ENCODE measurements around the gene SIVA1.

GRCh38 chr14:104752735-104753527 lies at the start of gene SIVA1:
- TF ChIP-seq KAT2B (IDR thresholded peaks at IDR 0.05; ENCODE audit: low read depth, low read length) = no peak
- TF ChIP-seq SIN3A (IDR thresholded peaks at IDR 0.05; ENCODE audit: borderline replicate concordance in 2 of 2, control insufficient read depth in 1 of 2, low read depth in 2 of 2, low read length in 2 of 2) = peak in 1 of 2 experiments; percentile 83; a peak in 2 of 4 replicates
- no peak for TF ChIP-seq MEF2A (IDR thresholded peaks at IDR 0.05; ENCODE audit: control insufficient read depth, low read depth, low read length)
- TF ChIP-seq KDM1A (IDR thresholded peaks at IDR 0.05) = no peak
- TF ChIP-seq, protein P1, sequence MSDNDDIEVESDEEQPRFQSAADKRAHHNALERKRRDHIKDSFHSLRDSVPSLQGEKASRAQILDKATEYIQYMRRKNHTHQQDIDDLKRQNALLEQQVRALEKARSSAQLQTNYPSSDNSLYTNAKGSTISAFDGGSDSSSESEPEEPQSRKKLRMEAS (CRISPR knock-in tag; IDR thresholded peaks at IDR 0.05) = peak; percentile 50
- no peak for TF ChIP-seq RBM17 (IDR thresholded peaks at IDR 0.05; ENCODE audit: borderline replicate concordance, low read depth, low read length)

Measured in K562 (cell line).